Suppressor macrophage (primary cell): ENCODE results near the gene MYRIP.
A peak's percentile ranks its signal among the peaks of the same experiment; 100 is the strongest.
"Not testable (repeated sequence)": the region's sequence is repeated elsewhere in the genome, so short reads cannot be mapped to it uniquely, and the experiment has no call there.

Source experiments
- DNase-seq, 4 experiments: peaks; one replicate each; pipeline ENCODE4 v3.0.0-alpha.2; 2020 to 2022

MYRIP gene

GRCh38 chr3:39808467-39809180, 785 bp upstream of the MYRIP start:
- peak in 1 of 4 experiments; percentile 2 for DNase-seq

- DNase-seq: peak in 1 of 4 experiments; percentile 4
Measured at GRCh38 chr3:39809995-39810595, 686 bp downstream of the MYRIP start.

DNA sequence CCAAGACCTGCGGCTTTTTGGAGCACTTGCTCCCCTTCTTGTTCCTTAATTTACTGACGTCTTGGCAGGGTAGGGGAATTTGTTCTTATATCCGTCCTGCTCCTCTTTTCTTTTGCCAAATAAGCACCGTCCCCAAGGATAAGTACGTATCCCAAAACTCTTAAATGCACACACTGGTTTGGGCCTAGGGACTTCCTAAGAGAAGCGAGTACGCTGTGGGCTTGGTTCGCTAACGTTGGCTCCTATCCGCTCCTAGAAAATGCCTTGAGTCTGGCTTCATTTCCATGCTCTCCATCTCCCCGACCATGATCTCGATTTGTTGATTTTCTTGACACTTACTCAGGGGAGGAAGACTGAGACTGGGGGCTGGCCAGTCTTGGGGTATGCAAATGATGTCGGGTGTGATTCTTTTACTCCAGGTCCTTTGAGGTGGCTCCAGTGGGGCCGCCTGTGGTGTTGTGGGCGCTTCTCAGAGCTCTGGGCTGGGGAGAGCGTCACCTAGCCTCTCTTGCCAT, 1.3 kb downstream of the MYRIP start:
- no peak for DNase-seq

GRCh38 chr3:39811561-39811960, 2.2 kb downstream of the MYRIP start:
- no peak for DNase-seq

- DNase-seq: peak in 2 of 4 experiments; percentile 14 to 34
Measured at GRCh38 chr3:39812537-39812936, 3.1 kb downstream of the MYRIP start.

DNA sequence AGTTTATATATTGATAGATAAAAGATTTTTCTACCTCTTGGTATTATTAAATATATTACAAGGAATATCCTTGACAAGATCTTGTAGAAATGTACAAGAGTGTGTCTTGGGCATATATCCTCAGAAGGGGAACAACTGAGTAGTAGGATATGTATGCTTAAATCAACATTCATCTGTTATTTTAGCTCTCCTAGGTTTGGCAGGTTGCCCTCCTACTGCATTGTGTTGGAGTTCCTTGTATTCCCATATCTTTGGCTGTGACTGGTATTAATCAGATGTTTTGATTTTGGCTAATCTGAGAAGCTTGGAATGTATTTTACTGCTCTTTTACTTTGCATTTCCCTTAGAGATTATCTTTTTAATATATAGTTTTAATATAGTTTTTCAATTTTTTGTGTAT, 4.6 kb downstream of the MYRIP start:
- no peak for DNase-seq

DNA sequence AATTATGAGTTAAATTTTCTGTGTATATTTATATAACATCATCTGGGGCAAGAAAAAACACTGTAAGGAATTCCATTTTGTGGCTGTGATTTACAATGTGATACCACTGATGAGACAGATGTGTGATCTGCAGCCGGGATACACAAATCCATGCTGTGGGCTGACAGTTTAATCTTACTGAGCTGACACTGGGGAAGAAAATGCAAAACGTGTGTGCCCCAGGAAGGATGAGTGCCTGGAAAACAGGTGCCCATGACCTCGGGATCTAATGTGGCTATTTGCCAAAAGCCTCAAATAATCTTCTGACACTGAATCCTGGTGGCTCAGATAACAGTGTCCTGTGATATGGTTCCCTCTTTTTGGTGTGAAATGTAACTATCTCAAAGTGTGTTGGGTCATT, 10.5 kb downstream of the MYRIP start:
- DNase-seq: no peak

- not testable (repeated sequence) for DNase-seq
Measured at GRCh38 chr3:39833764-39834163, 24.4 kb downstream of the MYRIP start.

DNA sequence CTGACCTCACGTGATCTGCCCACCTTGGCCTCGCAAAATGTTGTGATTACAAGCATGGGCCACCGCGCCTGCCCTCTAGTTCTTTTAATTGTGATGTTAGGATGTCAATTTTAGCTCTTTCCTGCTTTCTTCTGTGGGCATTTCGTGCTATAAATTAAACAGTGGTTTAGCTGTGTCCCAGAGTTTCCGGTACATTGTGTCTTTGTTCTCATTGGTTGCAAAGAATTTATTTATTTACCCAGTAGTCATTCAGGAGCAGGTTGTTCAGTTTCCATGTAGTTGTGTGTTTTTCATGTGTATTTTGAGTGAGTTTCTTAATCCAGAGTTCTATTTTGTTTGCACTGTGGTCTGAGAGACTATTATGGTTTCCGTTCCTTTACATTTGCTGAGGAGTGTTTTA, 30.1 kb downstream of the MYRIP start:
- DNase-seq: no peak

DNA sequence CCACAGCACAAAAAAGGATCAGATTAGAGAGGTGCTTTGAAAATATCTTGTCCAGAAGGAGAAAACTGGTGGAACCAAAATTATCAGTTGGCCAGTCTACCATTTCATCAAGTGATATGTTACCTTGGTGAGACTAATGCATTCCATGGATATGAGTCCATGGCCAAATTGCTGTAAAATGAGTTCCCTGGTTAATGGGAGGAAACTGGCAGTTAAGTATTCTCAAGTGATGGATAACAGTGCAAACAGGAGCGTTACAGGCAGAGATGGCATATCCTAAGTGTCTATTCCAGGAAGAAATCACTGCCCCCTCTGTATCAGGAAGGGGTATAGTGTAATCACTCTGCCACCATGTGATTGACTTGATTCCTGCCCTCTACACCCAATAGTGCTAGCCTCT, 34.0 kb downstream of the MYRIP start:
- no peak for DNase-seq

- peak in 2 of 4 experiments; percentile 27 to 32 for DNase-seq
Measured at GRCh38 chr3:39848365-39848764, 39.0 kb downstream of the MYRIP start.

DNA sequence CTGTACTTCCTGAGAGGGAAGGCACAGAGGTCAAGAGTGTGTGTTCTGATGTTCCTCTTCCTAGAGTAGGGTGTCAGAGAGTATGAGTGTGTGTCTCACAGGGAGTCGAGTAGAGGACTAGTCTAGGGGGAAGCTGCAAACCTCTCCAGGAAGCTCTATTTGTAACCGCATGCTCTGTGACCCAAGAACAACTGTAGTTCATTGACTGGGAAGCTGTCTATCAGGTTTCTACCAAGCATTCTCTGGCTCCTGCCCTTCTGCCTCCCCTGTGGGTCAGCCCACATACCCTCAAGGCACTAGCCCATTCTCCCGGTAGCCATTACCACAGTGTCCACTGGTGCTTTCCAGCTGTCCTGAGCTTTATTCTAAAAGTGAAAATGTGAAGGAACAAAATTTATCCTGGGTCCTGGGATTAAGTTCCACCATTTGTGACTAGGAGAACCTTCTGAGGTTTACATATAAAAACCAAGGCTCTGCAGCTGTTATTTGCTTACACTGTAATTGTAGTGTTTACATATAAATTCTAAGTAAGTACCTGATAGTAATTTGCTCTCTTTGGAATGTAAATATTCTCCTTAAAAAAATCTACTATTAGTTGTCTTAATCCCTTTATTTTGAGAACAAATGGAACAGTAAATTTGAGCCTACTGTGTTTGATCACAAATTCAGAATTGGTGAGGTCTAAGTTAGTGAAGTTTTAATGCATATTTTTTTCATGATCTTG, 40.7 kb downstream of the MYRIP start:
- peak; percentile 12 to 50 (median 39) for DNase-seq

- no peak for DNase-seq
Measured at GRCh38 chr3:39850716-39851032, 41.3 kb downstream of the MYRIP start.

- DNase-seq: no peak
Measured at GRCh38 chr3:39855517-39855916, 46.1 kb downstream of the MYRIP start.

DNA sequence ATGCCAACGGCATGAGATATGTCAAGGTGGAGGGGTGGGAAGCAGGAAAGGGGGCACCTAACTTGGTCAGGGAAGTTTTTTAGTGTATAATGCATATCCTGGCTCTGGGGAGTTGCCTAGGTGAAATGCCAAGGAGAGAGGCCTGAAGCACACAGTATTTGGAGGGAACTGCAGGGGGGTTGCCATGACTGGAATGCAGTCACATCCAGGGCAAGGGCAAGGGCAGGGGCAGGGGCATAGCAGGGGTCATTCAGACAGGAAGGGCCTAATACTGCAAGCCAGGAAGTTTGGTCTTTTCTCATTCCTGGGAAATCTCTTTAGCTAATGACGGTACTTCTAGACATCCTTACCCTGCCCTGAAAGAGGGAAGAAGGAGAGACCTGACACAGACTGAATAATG, 60.5 kb downstream of the MYRIP start:
- no peak for DNase-seq

GRCh38 chr3:39870706-39871105, 61.3 kb downstream of the MYRIP start:
- no peak for DNase-seq

DNA sequence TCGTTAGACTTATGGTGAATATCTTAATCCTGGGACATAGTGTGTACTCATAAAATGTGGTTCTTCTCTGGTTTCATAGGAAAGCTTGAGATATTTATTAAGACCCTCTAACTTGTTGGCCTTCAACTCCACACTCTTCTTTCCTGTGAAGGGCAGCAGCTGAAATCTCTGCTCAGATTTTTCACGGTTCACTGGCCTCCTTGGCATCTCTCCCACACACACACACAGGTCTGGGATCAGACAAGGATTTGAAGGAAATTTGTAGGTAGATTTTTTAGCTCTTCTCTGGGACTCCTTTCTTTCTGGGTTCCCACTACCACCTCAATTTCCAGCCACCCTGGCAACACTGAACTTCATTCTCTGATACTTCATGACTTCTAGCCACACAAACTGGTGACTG, 70.2 kb downstream of the MYRIP start:
- no peak for DNase-seq

GRCh38 chr3:39882111-39882510, 72.7 kb downstream of the MYRIP start:
- no peak for DNase-seq

GRCh38 chr3:39892068-39892467, 82.7 kb downstream of the MYRIP start:
- DNase-seq: no peak

DNA sequence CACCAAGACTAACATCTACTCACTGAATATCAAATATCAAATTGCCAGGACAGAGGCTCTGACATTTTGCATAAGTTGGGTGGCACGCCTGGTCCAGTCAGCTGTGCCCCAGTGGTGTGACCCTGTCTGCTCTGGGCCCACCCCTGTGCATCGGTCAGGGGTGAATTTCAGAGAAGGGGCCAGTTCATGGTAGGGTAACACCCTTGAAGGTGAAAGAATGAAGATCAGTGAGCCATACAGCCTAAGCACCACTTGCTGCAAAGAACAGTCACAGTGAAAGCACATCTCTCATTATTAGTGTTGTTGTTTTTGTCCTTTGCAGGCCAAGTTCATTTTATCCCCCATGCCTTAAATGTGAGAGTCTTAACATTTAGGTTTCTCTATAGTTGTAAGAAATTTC, 86.8 kb downstream of the MYRIP start:
- DNase-seq: no peak

DNA sequence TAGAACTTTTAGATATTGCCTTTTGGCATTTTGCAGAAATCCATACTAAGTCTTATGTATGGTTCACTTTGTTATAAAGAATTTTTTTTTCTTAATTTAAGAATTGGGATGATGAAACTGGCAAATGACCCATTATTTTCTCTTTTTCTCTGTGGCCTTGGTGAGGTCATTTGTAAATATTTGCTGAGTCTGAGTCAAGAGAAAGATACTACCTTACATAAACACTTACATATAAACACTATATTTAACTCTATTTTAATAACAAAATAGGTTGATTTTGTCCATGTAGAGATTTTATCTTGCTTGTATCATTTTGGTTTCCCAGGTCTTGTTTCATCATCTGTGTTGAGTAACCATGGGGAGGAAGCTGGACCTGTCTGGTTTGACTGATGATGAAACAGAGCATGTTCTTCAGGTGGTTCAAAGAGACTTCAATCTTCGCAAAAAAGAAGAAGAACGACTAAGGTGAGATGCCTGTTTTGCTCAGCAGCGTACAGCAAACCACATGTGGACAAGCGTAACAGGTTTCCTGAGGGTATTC, 91.1 kb downstream of the MYRIP start:
- DNase-seq: no peak

GRCh38 chr3:39903253-39903652, 93.8 kb downstream of the MYRIP start:
- no peak for DNase-seq

GRCh38 chr3:39905788-39906187, 96.4 kb downstream of the MYRIP start:
- DNase-seq: no peak

GRCh38 chr3:39907981-39908380, 98.6 kb downstream of the MYRIP start:
- peak in 1 of 4 experiments; percentile 5 for DNase-seq
